OCI-M2 (cell line): ENCODE results near the gene GAPDHS.

Experiments
- DNase-seq: peaks from one replicate; lab custom pipeline; 2025; ENCODE audit not compliant: unreplicated experiment; lab: John Stamatoyannopoulos, UW

The GAPDHS gene

GRCh38 chr19:35533201-35533821 lies at the start of gene GAPDHS:
TSS of gene GAPDHS (plus strand) at chr19:35533456. CDS start at chr19:35533528, 72 bp downstream.
- DNase-seq, result no peak

- DNase-seq, result no peak
These were observed 48.8 kb upstream of the GAPDHS start for GRCh38 chr19:35484252-35485036.

- no peak for DNase-seq
These were observed 47.0 kb upstream of the GAPDHS start for GRCh38 chr19:35486268-35486708.

GRCh38 chr19:35487656-35488182 lies 45.5 kb upstream of the GAPDHS start:
- DNase-seq, result no peak

- DNase-seq, result no peak
These were observed 44.6 kb upstream of the GAPDHS start for GRCh38 chr19:35488677-35489076.

- no peak for DNase-seq
These were observed 42.9 kb upstream of the GAPDHS start, which contains the start of gene KRTDAP for GRCh38 chr19:35490364-35490763. TSS of gene KRTDAP (minus strand) at chr19:35490464. CDS start at chr19:35490442, 22 bp downstream.

GRCh38 chr19:35491836-35492360 lies 41.4 kb upstream of the GAPDHS start:
- DNase-seq, result no peak

- DNase-seq, result no peak
These were observed 39.3 kb upstream of the GAPDHS start for GRCh38 chr19:35493971-35494370.

GRCh38 chr19:35495107-35496064 lies 37.9 kb upstream of the GAPDHS start:
- DNase-seq, result peak; percentile 50

- no peak for DNase-seq
These were observed 35.9 kb upstream of the GAPDHS start for GRCh38 chr19:35497406-35497805.

GRCh38 chr19:35498220-35498619 lies 35.0 kb upstream of the GAPDHS start:
- DNase-seq, result no peak

- DNase-seq, result no peak
These were observed 34.2 kb upstream of the GAPDHS start for GRCh38 chr19:35498984-35499527.

GRCh38 chr19:35500611-35501010 lies 32.6 kb upstream of the GAPDHS start:
- DNase-seq, result no peak

- DNase-seq, result no peak
These were observed 31.6 kb upstream of the GAPDHS start for GRCh38 chr19:35501684-35502083.

GRCh38 chr19:35502751-35503150 lies 30.5 kb upstream of the GAPDHS start:
- no peak for DNase-seq

GRCh38 chr19:35506011-35506410 lies 27.2 kb upstream of the GAPDHS start:
- no peak for DNase-seq

GRCh38 chr19:35507561-35507960 lies 25.7 kb upstream of the GAPDHS start:
- no peak for DNase-seq

- DNase-seq, result no peak
These were observed 25.1 kb upstream of the GAPDHS start for GRCh38 chr19:35508129-35508528.

GRCh38 chr19:35509018-35509652 lies 24.1 kb upstream of the GAPDHS start:
- DNase-seq, result peak; percentile 37
